ENCODE results near the gene CD276. TPM values are rescaled to one million over a fixed set of nuclear protein-coding genes. Genes with fewer than 3 reads are reported as not detected.
A peak's percentile ranks its signal among the peaks of the same experiment; 100 is the strongest.

CD276 gene
- total and polyA plus RNA-seq, 5 donors, result 35.4 to 72.8 (median 40.8) TPM

- H3K4me3 ChIP-seq (ENCODE audit: low read length), result no peak overlapping the region
- H3K9me3 ChIP-seq (ENCODE audit: control insufficient read depth, low read length), result no peaks in the 10 kb centered on the region
- H3K4me1 ChIP-seq (ENCODE audit: control insufficient read depth, insufficient read depth, low read length), result no peaks in the 10 kb centered on the region
- no peaks in the 10 kb centered on the region for H3K27me3 ChIP-seq (ENCODE audit: control insufficient read depth, insufficient read depth)
- intact Hi-C loops (cut with DNase I), result loop anchor here in 1 of 4 donors (10.0 kb wide), 1 partner anchor 204 kb away; no protein-coding TSS in a partner anchor
- 76% methylated on average over 5 of the region's 5 CpGs for WGBS
- no peak overlapping the region for H3K27ac ChIP-seq (ENCODE audit: low read length)
- DNase-seq (peak in 1 of 3 donors; percentile 64), ATAC-seq (no peak)
These were observed 26.1 kb downstream of the CD276 start for GRCh38 chr15:73710321-73710720.

GRCh38 chr15:73711526-73711925, 27.3 kb downstream of the CD276 start:
- Histone ChIP-seq H3K27ac (ENCODE audit: low read length) (no peak overlapping the region), H3K9me3 (ENCODE audit: control insufficient read depth, low read length) (no peaks in the 10 kb centered on the region), H3K27me3 (ENCODE audit: control insufficient read depth, insufficient read depth) (no peaks in the 10 kb centered on the region), H3K4me3 (ENCODE audit: low read length) (no peak overlapping the region), H3K4me1 (ENCODE audit: control insufficient read depth, insufficient read depth, low read length) (peaks cover 2% of the 10 kb centered on the region)
- DNase-seq (peak in 1 of 3 donors; percentile 2), ATAC-seq (no peak)
- intact Hi-C loops (cut with DNase I), result loop anchor here in 1 of 4 donors (10.0 kb wide), 1 partner anchor 203 kb away; no protein-coding TSS in a partner anchor
- WGBS, result 70% methylated on average over 4 of the region's 4 CpGs

- Histone ChIP-seq H3K27ac (ENCODE audit: low read length) (no peak overlapping the region), H3K4me3 (ENCODE audit: low read length) (no peak overlapping the region), H3K27me3 (ENCODE audit: control insufficient read depth, insufficient read depth) (no peaks in the 10 kb centered on the region), H3K9me3 (ENCODE audit: control insufficient read depth, low read length) (no peaks in the 10 kb centered on the region), H3K4me1 (ENCODE audit: control insufficient read depth, insufficient read depth, low read length) (peaks cover 2% of the 10 kb centered on the region)
- ATAC-seq (no peak), DNase-seq (peak in 1 of 3 donors; percentile 51)
- intact Hi-C loops (cut with DNase I), result loop anchor here in 1 of 4 donors (10.0 kb wide), 1 partner anchor 203 kb away; no protein-coding TSS in a partner anchor
These were observed 27.9 kb downstream of the CD276 start for GRCh38 chr15:73712107-73712506.

GRCh38 chr15:73714695-73715301, 30.6 kb downstream of the CD276 start:
- WGBS, result 98% methylated on average over 5 of the region's 5 CpGs
- no peak for ATAC-seq
- H3K27me3 ChIP-seq (ENCODE audit: control insufficient read depth, insufficient read depth), result no peaks in the 10 kb centered on the region
- no peak overlapping the region for H3K27ac ChIP-seq (ENCODE audit: low read length)
- H3K4me1 ChIP-seq (ENCODE audit: control insufficient read depth, insufficient read depth, low read length), result peaks cover 2% of the 10 kb centered on the region
- DNase-seq, result peak in 1 of 3 donors; percentile 26
- no peak overlapping the region for H3K4me3 ChIP-seq (ENCODE audit: low read length)
- intact Hi-C loops (cut with DNase I), result loop anchor here in 1 of 4 donors (10.0 kb wide), 1 partner anchor 200 kb away; no protein-coding TSS in a partner anchor
- no peaks in the 10 kb centered on the region for H3K9me3 ChIP-seq (ENCODE audit: control insufficient read depth, low read length)

GRCh38 chr15:73715417-73715816, 31.2 kb downstream of the CD276 start:
- Histone ChIP-seq H3K4me3 (ENCODE audit: low read length) (no peak overlapping the region), H3K4me1 (ENCODE audit: control insufficient read depth, insufficient read depth, low read length) (peaks cover 2% of the 10 kb centered on the region), H3K27me3 (ENCODE audit: control insufficient read depth, insufficient read depth) (no peaks in the 10 kb centered on the region), H3K27ac (ENCODE audit: low read length) (no peak overlapping the region), H3K9me3 (ENCODE audit: control insufficient read depth, low read length) (no peaks in the 10 kb centered on the region)
- peak in 2 of 3 donors; percentile 53 to 71 for DNase-seq
- WGBS, result 71% methylated on average over 3 of the region's 3 CpGs
- intact Hi-C loops (cut with DNase I), result loop anchor here in 1 of 4 donors (10.0 kb wide), 1 partner anchor 199 kb away; no protein-coding TSS in a partner anchor
- ATAC-seq, result peak; percentile 20 to 44

- ATAC-seq (peak; percentile 53 to 85), DNase-seq (peak; percentile 68 to 91 (median 88))
- H3K4me3 ChIP-seq (ENCODE audit: low read length), result no peak overlapping the region
- peaks cover 2% of the 10 kb centered on the region for H3K4me1 ChIP-seq (ENCODE audit: control insufficient read depth, insufficient read depth, low read length)
- no peaks in the 10 kb centered on the region for H3K27me3 ChIP-seq (ENCODE audit: control insufficient read depth, insufficient read depth)
- intact Hi-C loops (cut with DNase I), result loop anchor here in 1 of 4 donors (10.0 kb wide), 1 partner anchor 198 kb away; no protein-coding TSS in a partner anchor
- H3K27ac ChIP-seq (ENCODE audit: low read length), result peak overlapping the region; percentile 7
- H3K9me3 ChIP-seq (ENCODE audit: control insufficient read depth, low read length), result no peaks in the 10 kb centered on the region
- 62% methylated on average over 6 of the region's 6 CpGs for WGBS
These were observed 32.2 kb downstream of the CD276 start for GRCh38 chr15:73716417-73716816.

- Histone ChIP-seq H3K27ac (ENCODE audit: low read length) (no peak overlapping the region), H3K4me3 (ENCODE audit: low read length) (no peak overlapping the region), H3K27me3 (ENCODE audit: control insufficient read depth, insufficient read depth) (no peaks in the 10 kb centered on the region), H3K4me1 (ENCODE audit: control insufficient read depth, insufficient read depth, low read length) (peaks cover 2% of the 10 kb centered on the region), H3K9me3 (ENCODE audit: control insufficient read depth, low read length) (no peaks in the 10 kb centered on the region)
- WGBS, result 66% methylated on average over 3 of the region's 3 CpGs
- DNase-seq, result peak in 1 of 3 donors; percentile 63
- intact Hi-C loops (cut with DNase I), result loop anchor here in 1 of 4 donors (10.0 kb wide), 1 partner anchor 198 kb away; no protein-coding TSS in a partner anchor
- ATAC-seq, result no peak
These were observed 33.0 kb downstream of the CD276 start for GRCh38 chr15:73717206-73717605.

GRCh38 chr15:73717802-73718201, 33.6 kb downstream of the CD276 start:
- intact Hi-C loops (cut with DNase I), result loop anchor here in 1 of 4 donors (10.0 kb wide), 1 partner anchor 197 kb away; no protein-coding TSS in a partner anchor
- Histone ChIP-seq H3K27me3 (ENCODE audit: control insufficient read depth, insufficient read depth) (no peaks in the 10 kb centered on the region), H3K9me3 (ENCODE audit: control insufficient read depth, low read length) (no peaks in the 10 kb centered on the region), H3K4me3 (ENCODE audit: low read length) (no peak overlapping the region), H3K27ac (ENCODE audit: low read length) (no peak overlapping the region), H3K4me1 (ENCODE audit: control insufficient read depth, insufficient read depth, low read length) (peaks cover 2% of the 10 kb centered on the region)
- WGBS, result 64% methylated on average over 11 of the region's 11 CpGs
- ATAC-seq (no peak), DNase-seq (peak in 1 of 3 donors; percentile 31)

- H3K4me3 ChIP-seq (ENCODE audit: low read length), result no peak overlapping the region
- H3K4me1 ChIP-seq (ENCODE audit: control insufficient read depth, insufficient read depth, low read length), result peaks cover 2% of the 10 kb centered on the region
- intact Hi-C loops (cut with DNase I), result loop anchor here in 1 of 4 donors (10.0 kb wide), 1 partner anchor 196 kb away; no protein-coding TSS in a partner anchor
- peak in 1 of 3 donors; percentile 2 for DNase-seq
- H3K27ac ChIP-seq (ENCODE audit: low read length), result no peak overlapping the region
- no peaks in the 10 kb centered on the region for H3K27me3 ChIP-seq (ENCODE audit: control insufficient read depth, insufficient read depth)
- ATAC-seq, result no peak
- WGBS, result 63% methylated on average over 4 of the region's 4 CpGs
- H3K9me3 ChIP-seq (ENCODE audit: control insufficient read depth, low read length), result no peaks in the 10 kb centered on the region
These were observed 34.5 kb downstream of the CD276 start for GRCh38 chr15:73718694-73719093.

GRCh38 chr15:73722425-73722824, 38.2 kb downstream of the CD276 start:
- DNase-seq, result peak in 1 of 3 donors; percentile 26
- 97% methylated on average over 3 of the region's 3 CpGs for WGBS
- no peaks in the 10 kb centered on the region for H3K27me3 ChIP-seq (ENCODE audit: control insufficient read depth, insufficient read depth)
- H3K9me3 ChIP-seq (ENCODE audit: control insufficient read depth, low read length), result no peaks in the 10 kb centered on the region
- peaks cover 3% of the 10 kb centered on the region for H3K4me1 ChIP-seq (ENCODE audit: control insufficient read depth, insufficient read depth, low read length)
- no peak for ATAC-seq
- intact Hi-C loops (cut with DNase I), result loop anchor here in 1 of 4 donors (10.0 kb wide), 1 partner anchor 182 kb away; no protein-coding TSS in a partner anchor
- H3K27ac ChIP-seq (ENCODE audit: low read length), result no peak overlapping the region
- no peak overlapping the region for H3K4me3 ChIP-seq (ENCODE audit: low read length)

- intact Hi-C loops (cut with DNase I), result loop anchor here in 1 of 4 donors (10.0 kb wide), 1 partner anchor 182 kb away; no protein-coding TSS in a partner anchor
- no peak overlapping the region for H3K27ac ChIP-seq (ENCODE audit: low read length)
- no peak for ATAC-seq
- no peaks in the 10 kb centered on the region for H3K9me3 ChIP-seq (ENCODE audit: control insufficient read depth, low read length)
- H3K4me1 ChIP-seq (ENCODE audit: control insufficient read depth, insufficient read depth, low read length), result peaks cover 3% of the 10 kb centered on the region
- H3K27me3 ChIP-seq (ENCODE audit: control insufficient read depth, insufficient read depth), result no peaks in the 10 kb centered on the region
- peak in 1 of 3 donors; percentile 0 for DNase-seq
- no peak overlapping the region for H3K4me3 ChIP-seq (ENCODE audit: low read length)
- 54% methylated on average over 4 of the region's 4 CpGs for WGBS
These were observed 39.0 kb downstream of the CD276 start for GRCh38 chr15:73723191-73723590.

Measured in right cardiac atrium (tissue), 5 donors.